K562 (cell line): ENCODE measurements around the gene AGPAT1. TPM values are rescaled to one million over a fixed set of nuclear protein-coding genes. Genes with fewer than 3 reads are reported as not detected.

Experiments
- CBX5 ChIP-seq: IDR thresholded peaks from 2 replicates; pipeline ENCODE4 v1.6.1; 2014; ENCODE audit warnings: low read depth, borderline replicate concordance
- CSDE1 ChIP-seq, 2 experiments: fragments of 450-650 bp; IDR thresholded peaks; 2 replicates each; pipeline ENCODE4 v1.6.1; 2016; ENCODE audit warnings: mild to moderate bottlenecking in 1 of 2
- FOXA1 ChIP-seq: fragments of 450-650 bp; IDR thresholded peaks from 2 replicates; pipeline ENCODE4 v1.6.1; 2016; ENCODE audit warnings: mild to moderate bottlenecking, borderline replicate concordance
- HDAC6 ChIP-seq: IDR thresholded peaks from 2 replicates; pipeline ENCODE4 v1.6.1; 2012; ENCODE audit warnings: low read depth, mild to moderate bottlenecking, control low read depth, inconsistent platforms, low read length, moderate library complexity
- HLTF ChIP-seq: fragments of 450-650 bp; IDR thresholded peaks from 2 replicates; pipeline ENCODE4 v1.6.1; 2016
- HMG20A ChIP-seq: fragments of 450-650 bp; formaldehyde crosslinking; conservative IDR thresholded peaks from 2 replicates; pipeline ENCODE4 v1.4.0; 2020; ENCODE audit warnings: mild to moderate bottlenecking, mixed read lengths
- KDM4B ChIP-seq, 2 experiments: fragments of 450-650 bp in 1 of 2; sonication (generic) in 1 of 2; IDR thresholded peaks; 2 replicates each; pipeline ENCODE4 v1.6.1; 2016 to 2017; ENCODE audit warnings: borderline replicate concordance in 2 of 2, antibody characterized with exemption in 1 of 2, low read depth in 1 of 2, mild to moderate bottlenecking in 1 of 2
- MED1 ChIP-seq: sonication (generic); formaldehyde crosslinking; IDR thresholded peaks from 2 replicates; pipeline ENCODE4 v1.8.1; 2023; ENCODE audit warnings: missing genetic modification reagents, borderline replicate concordance
- MYBL2 ChIP-seq, 2 experiments: fragments of 450-650 bp in 1 of 2; sonication (generic) in 1 of 2; formaldehyde crosslinking in 1 of 2; IDR thresholded peaks; 2 replicates each; pipeline versions ENCODE4 v1.6.1 to v1.8.1; 2017 to 2022; ENCODE audit warnings: borderline replicate concordance in 1 of 2, inconsistent platforms in 1 of 2, low read depth in 1 of 2, mild to moderate bottlenecking in 1 of 2, missing genetic modification reagents in 1 of 2, moderate library complexity in 1 of 2
- NFE2 ChIP-seq: IDR thresholded peaks from 2 replicates; pipeline ENCODE4 v1.6.1; 2014; ENCODE audit warnings: antibody characterized with exemption, low read depth
- POLR2G ChIP-seq: fragments of 200-400 bp; formaldehyde crosslinking; IDR thresholded peaks from 2 replicates; pipeline ENCODE4 v1.6.1; 2017; ENCODE audit warnings: low read depth, mild to moderate bottlenecking, antibody characterized with exemption, low read length, moderate library complexity
- RB1 ChIP-seq: fragments of 450-650 bp; IDR thresholded peaks from 2 replicates; pipeline ENCODE4 v1.6.1; 2017; ENCODE audit warnings: low read depth, mild to moderate bottlenecking
- SOX6 ChIP-seq: fragments of 450-650 bp; IDR thresholded peaks from 2 replicates; pipeline ENCODE4 v1.6.1; 2014; ENCODE audit warnings: mild to moderate bottlenecking
- STAT5A ChIP-seq: IDR thresholded peaks from 2 replicates; pipeline ENCODE4 v1.6.1; 2012; ENCODE audit warnings: low read length, inconsistent platforms, borderline replicate concordance
- ZKSCAN8 ChIP-seq: fragments of 200-800 bp; sonication (Bioruptor generic); IDR thresholded peaks from 2 replicates; pipeline ENCODE4 v1.6.1; 2016; ENCODE audit warnings: missing genetic modification characterization, missing compliant biosample characterization
- ZNF766 ChIP-seq: fragments of 200-800 bp; sonication (Bioruptor generic); conservative IDR thresholded peaks from 2 replicates; pipeline ENCODE4 v1.6.1; 2016; ENCODE audit warnings: missing genetic modification characterization, missing compliant biosample characterization
- polyA plus RNA-seq, 8 experiments: library from polyadenylated mRNA; depleted of rRNA in 4 of 8; stranded (reverse) in 5 of 8; unstranded in 3 of 8; fragments of >200 nt; fragmentation: Nextera tagmentation in 2 of 8; fragmentation: Illumina TruSeq in 1 of 8; extraction: Ambion mirVana in 2 of 8; extraction: Trizol in 1 of 8; gene quantifications; 2 replicates each; pipeline versions ENCODE4 v1.2.1 to v1.2.3, GENCODE V29; 2011 to 2014; ENCODE audit warnings: inconsistent platforms in 1 of 8, missing spikeins in 1 of 8
- total RNA-seq, 7 experiments: library from RNA; depleted of rRNA in 6 of 7; stranded (reverse); fragments of >200 nt in 6 of 7; fragmentation: Illumina TruSeq in 2 of 7; extraction: Trizol in 2 of 7; gene quantifications; 2 replicates each; pipeline versions ENCODE4 v1.2.1 to v1.2.3, GENCODE V29; 2011 to 2021; ENCODE audit warnings: low replicate concordance in 1 of 7
- TF ChIP-seq, protein P1 (sequence below), 2 experiments: IDR thresholded peaks; 2 replicates each; pipeline ENCODE4 v1.6.1; 2012; ENCODE audit warnings: improper control_type of control experiment in 2 of 2, low read depth in 2 of 2, low read length in 2 of 2, borderline replicate concordance in 1 of 2
- TF ChIP-seq, protein P2 (sequence below): fragments of 250-450 bp; sonication (Bioruptor Pico); IDR thresholded peaks from 2 replicates; pipeline ENCODE4 v1.5.0; 2020; ENCODE audit warnings: mild to moderate bottlenecking, borderline replicate concordance
- TF ChIP-seq, protein P3 (sequence below): fragments of 150-350 bp; IDR thresholded peaks from 2 replicates; pipeline ENCODE4 v1.6.1; 2014; ENCODE audit warnings: low read depth, mild to moderate bottlenecking, low read length, borderline replicate concordance

AGPAT1 gene
- total and polyA plus RNA-seq, 9 of the 15 experiments (the other 6 are each of a cell fraction or from before 2014, with no cell fraction given): 37.9 to 176 (median 69.4) TPM

DNA sequence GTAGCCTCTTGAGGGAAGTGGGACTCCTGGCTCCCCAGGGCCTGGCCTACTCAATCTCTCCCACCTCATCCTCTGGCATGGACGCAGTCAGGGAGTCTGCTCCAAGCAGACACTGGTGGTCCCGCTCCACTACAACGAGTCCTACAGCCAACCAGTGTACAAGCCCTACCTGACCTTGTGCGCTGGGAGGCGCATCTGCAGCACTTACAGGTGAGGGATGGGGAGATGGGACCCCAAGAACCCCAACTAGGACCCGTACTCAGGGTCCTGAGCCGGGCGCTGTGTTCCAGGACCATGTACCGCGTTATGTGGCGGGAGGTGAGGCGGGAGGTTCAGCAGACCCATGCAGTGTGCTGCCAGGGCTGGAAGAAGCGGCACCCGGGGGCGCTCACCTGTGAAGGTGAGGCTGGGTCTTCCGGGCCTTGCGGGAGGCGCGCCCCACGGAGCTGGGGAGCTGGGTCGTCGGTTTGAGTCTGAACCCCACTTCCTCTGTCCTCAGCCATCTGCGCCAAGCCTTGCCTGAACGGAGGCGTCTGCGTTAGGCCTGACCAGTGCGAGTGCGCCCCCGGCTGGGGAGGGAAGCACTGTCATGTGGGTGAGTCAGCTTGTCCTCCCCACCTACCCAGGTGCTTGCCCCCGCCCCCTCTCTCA lies 9.3 kb downstream of the AGPAT1 start (continued):
- no peak for TF ChIP-seq ZKSCAN8 (CRISPR knock-in tag)
- TF ChIP-seq, protein P1, sequence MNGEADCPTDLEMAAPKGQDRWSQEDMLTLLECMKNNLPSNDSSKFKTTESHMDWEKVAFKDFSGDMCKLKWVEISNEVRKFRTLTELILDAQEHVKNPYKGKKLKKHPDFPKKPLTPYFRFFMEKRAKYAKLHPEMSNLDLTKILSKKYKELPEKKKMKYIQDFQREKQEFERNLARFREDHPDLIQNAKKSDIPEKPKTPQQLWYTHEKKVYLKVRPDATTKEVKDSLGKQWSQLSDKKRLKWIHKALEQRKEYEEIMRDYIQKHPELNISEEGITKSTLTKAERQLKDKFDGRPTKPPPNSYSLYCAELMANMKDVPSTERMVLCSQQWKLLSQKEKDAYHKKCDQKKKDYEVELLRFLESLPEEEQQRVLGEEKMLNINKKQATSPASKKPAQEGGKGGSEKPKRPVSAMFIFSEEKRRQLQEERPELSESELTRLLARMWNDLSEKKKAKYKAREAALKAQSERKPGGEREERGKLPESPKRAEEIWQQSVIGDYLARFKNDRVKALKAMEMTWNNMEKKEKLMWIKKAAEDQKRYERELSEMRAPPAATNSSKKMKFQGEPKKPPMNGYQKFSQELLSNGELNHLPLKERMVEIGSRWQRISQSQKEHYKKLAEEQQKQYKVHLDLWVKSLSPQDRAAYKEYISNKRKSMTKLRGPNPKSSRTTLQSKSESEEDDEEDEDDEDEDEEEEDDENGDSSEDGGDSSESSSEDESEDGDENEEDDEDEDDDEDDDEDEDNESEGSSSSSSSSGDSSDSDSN (IDR thresholded peaks at IDR 0.05; ENCODE audit: borderline replicate concordance in 1 of 2, low read depth in 2 of 2, low read length in 2 of 2): no peak
- no peak for TF ChIP-seq CSDE1 (IDR thresholded peaks at IDR 0.05)
- no peak for TF ChIP-seq MYBL2 (IDR thresholded peaks at IDR 0.05; ENCODE audit: low read depth)
- no peak for TF ChIP-seq MYBL2 (CRISPR knock-in tag; IDR thresholded peaks at IDR 0.05; ENCODE audit: borderline replicate concordance)
- TF ChIP-seq NFE2: peak; percentile 60; the same call in 1 of the 2 replicates
- no peak for TF ChIP-seq ZNF766 (CRISPR knock-in tag)
- no peak for TF ChIP-seq HLTF
- TF ChIP-seq, protein P2, sequence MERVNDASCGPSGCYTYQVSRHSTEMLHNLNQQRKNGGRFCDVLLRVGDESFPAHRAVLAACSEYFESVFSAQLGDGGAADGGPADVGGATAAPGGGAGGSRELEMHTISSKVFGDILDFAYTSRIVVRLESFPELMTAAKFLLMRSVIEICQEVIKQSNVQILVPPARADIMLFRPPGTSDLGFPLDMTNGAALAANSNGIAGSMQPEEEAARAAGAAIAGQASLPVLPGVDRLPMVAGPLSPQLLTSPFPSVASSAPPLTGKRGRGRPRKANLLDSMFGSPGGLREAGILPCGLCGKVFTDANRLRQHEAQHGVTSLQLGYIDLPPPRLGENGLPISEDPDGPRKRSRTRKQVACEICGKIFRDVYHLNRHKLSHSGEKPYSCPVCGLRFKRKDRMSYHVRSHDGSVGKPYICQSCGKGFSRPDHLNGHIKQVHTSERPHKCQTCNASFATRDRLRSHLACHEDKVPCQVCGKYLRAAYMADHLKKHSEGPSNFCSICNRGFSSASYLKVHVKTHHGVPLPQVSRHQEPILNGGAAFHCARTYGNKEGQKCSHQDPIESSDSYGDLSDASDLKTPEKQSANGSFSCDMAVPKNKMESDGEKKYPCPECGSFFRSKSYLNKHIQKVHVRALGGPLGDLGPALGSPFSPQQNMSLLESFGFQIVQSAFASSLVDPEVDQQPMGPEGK (CRISPR knock-in tag): no peak
- no peak for TF ChIP-seq STAT5A
- TF ChIP-seq HMG20A (CRISPR knock-in tag): no peak
- no peak for TF ChIP-seq RB1
- no peak for TF ChIP-seq HDAC6
- no peak for TF ChIP-seq MED1 (CRISPR knock-in tag)
- TF ChIP-seq POLR2G: peak; percentile 69
- no peak for TF ChIP-seq SOX6
- TF ChIP-seq KDM4B (IDR thresholded peaks at IDR 0.05; ENCODE audit: borderline replicate concordance in 2 of 2, low read depth in 1 of 2): no peak
- no peak for TF ChIP-seq FOXA1
- TF ChIP-seq, protein P3, sequence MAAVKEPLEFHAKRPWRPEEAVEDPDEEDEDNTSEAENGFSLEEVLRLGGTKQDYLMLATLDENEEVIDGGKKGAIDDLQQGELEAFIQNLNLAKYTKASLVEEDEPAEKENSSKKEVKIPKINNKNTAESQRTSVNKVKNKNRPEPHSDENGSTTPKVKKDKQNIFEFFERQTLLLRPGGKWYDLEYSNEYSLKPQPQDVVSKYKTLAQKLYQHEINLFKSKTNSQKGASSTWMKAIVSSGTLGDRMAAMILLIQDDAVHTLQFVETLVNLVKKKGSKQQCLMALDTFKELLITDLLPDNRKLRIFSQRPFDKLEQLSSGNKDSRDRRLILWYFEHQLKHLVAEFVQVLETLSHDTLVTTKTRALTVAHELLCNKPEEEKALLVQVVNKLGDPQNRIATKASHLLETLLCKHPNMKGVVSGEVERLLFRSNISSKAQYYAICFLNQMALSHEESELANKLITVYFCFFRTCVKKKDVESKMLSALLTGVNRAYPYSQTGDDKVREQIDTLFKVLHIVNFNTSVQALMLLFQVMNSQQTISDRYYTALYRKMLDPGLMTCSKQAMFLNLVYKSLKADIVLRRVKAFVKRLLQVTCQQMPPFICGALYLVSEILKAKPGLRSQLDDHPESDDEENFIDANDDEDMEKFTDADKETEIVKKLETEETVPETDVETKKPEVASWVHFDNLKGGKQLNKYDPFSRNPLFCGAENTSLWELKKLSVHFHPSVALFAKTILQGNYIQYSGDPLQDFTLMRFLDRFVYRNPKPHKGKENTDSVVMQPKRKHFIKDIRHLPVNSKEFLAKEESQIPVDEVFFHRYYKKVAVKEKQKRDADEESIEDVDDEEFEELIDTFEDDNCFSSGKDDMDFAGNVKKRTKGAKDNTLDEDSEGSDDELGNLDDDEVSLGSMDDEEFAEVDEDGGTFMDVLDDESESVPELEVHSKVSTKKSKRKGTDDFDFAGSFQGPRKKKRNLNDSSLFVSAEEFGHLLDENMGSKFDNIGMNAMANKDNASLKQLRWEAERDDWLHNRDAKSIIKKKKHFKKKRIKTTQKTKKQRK: no peak
- no peak for TF ChIP-seq CBX5
